ENCODE measurements around the gene PROSER3. TPM values are rescaled to one million over a fixed set of nuclear protein-coding genes. Genes with fewer than 3 reads are reported as not detected.

PROSER3 gene
- total and polyA plus RNA-seq, 2 experiments from 2014 or later, result 21.8 to 28.0 TPM

GRCh38 chr19:35748106-35749020 is 9.6 kb upstream of the PROSER3 start, which contains the start of gene LIN37 (continued):
- no peak for TF ChIP-seq EZH2phosphoT487 (IDR thresholded peaks at IDR 0.05; ENCODE audit: unreplicated experiment)
- TF ChIP-seq STAT1 (IDR thresholded peaks at IDR 0.05; ENCODE audit: unreplicated experiment), result no peak
- TF ChIP-seq CREB1 (CRISPR knock-in tag; IDR thresholded peaks at IDR 0.05; ENCODE audit: low read depth), result peak; percentile 86
- TF ChIP-seq, protein P1, sequence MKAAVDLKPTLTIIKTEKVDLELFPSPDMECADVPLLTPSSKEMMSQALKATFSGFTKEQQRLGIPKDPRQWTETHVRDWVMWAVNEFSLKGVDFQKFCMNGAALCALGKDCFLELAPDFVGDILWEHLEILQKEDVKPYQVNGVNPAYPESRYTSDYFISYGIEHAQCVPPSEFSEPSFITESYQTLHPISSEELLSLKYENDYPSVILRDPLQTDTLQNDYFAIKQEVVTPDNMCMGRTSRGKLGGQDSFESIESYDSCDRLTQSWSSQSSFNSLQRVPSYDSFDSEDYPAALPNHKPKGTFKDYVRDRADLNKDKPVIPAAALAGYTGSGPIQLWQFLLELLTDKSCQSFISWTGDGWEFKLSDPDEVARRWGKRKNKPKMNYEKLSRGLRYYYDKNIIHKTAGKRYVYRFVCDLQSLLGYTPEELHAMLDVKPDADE (IDR thresholded peaks at IDR 0.05), result peak; percentile 99
- TF ChIP-seq EZH2 (IDR thresholded peaks at IDR 0.05; ENCODE audit: low read depth, unreplicated experiment), result no peak
- TF ChIP-seq ZNF114 (CRISPR knock-in tag; IDR thresholded peaks at IDR 0.05), result no peak
- TF ChIP-seq, protein P2, sequence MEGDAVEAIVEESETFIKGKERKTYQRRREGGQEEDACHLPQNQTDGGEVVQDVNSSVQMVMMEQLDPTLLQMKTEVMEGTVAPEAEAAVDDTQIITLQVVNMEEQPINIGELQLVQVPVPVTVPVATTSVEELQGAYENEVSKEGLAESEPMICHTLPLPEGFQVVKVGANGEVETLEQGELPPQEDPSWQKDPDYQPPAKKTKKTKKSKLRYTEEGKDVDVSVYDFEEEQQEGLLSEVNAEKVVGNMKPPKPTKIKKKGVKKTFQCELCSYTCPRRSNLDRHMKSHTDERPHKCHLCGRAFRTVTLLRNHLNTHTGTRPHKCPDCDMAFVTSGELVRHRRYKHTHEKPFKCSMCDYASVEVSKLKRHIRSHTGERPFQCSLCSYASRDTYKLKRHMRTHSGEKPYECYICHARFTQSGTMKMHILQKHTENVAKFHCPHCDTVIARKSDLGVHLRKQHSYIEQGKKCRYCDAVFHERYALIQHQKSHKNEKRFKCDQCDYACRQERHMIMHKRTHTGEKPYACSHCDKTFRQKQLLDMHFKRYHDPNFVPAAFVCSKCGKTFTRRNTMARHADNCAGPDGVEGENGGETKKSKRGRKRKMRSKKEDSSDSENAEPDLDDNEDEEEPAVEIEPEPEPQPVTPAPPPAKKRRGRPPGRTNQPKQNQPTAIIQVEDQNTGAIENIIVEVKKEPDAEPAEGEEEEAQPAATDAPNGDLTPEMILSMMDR (conservative IDR thresholded peaks at IDR 0.05; ENCODE audit: low read depth in 2 of 2), result no peak
- no peak for TF ChIP-seq ZNF331 (CRISPR knock-in tag; IDR thresholded peaks at IDR 0.05; ENCODE audit: low read depth)
- no peak for TF ChIP-seq JUNB (IDR thresholded peaks at IDR 0.05; ENCODE audit: unreplicated experiment)
- TF ChIP-seq REST (IDR thresholded peaks at IDR 0.05; ENCODE audit: unreplicated experiment), result no peak

- peak overlapping the region; percentile 23; the same call in 1 of the 3 replicates for H3K4me3 Mint-ChIP-seq
- H3K36me3 ChIP-seq (ENCODE audit: insufficient read depth), result no peaks in the 10 kb centered on the region
- H3K27ac ChIP-seq (ENCODE audit: low read depth), result no peak overlapping the region
- H3K4me2 ChIP-seq, result no peak overlapping the region
- peaks cover 18% of the 10 kb centered on the region for H3K27me3 Mint-ChIP-seq (ENCODE audit: insufficient read depth, low read depth, poor library complexity)
- peaks cover 2% of the 10 kb centered on the region; the same call in 1 of the 3 replicates for H3K36me3 Mint-ChIP-seq (ENCODE audit: low read depth)
- peaks cover 14% of the 10 kb centered on the region for H3K79me2 ChIP-seq (replicated peaks; ENCODE audit: insufficient read depth)
- H4K20me1 ChIP-seq (replicated peaks; ENCODE audit: insufficient read depth), result no peaks in the 10 kb centered on the region
- no peak overlapping the region for H2AFZ ChIP-seq
- H3K27ac Mint-ChIP-seq, result no peak overlapping the region
- peaks cover 18% of the 10 kb centered on the region for H3K4me1 Mint-ChIP-seq
- no peak overlapping the region for H3K4me3 ChIP-seq
- peaks cover 6% of the 10 kb centered on the region for H3K27me3 ChIP-seq (ENCODE audit: insufficient read depth)
- no peaks in the 10 kb centered on the region for H3K9me2 ChIP-seq (ENCODE audit: insufficient read depth)
- H3F3A ChIP-seq (replicated peaks; ENCODE audit: low read depth), result no peaks in the 10 kb centered on the region
- H3K9me3 Mint-ChIP-seq, result no peaks in the 10 kb centered on the region; the same call in 1 of the 3 replicates
- no peak for ATAC-seq
- no peak for DNase-seq (ENCODE audit: low spot score)
- peaks cover 15% of the 10 kb centered on the region for H3K4me1 ChIP-seq (ENCODE audit: insufficient read depth)
- TF ChIP-seq, protein P1 (IDR thresholded peaks at IDR 0.05), result no peak
- TF ChIP-seq, protein P2 (conservative IDR thresholded peaks at IDR 0.05; ENCODE audit: low read depth in 2 of 2), result no peak
- TF ChIP-seq ZNF114 (CRISPR knock-in tag; IDR thresholded peaks at IDR 0.05), result no peak
- no peak for TF ChIP-seq STAT1 (IDR thresholded peaks at IDR 0.05; ENCODE audit: unreplicated experiment)
- no peak for TF ChIP-seq JUNB (IDR thresholded peaks at IDR 0.05; ENCODE audit: unreplicated experiment)
- TF ChIP-seq ZNF331 (CRISPR knock-in tag; IDR thresholded peaks at IDR 0.05; ENCODE audit: low read depth), result no peak
- no peak for TF ChIP-seq EZH2 (IDR thresholded peaks at IDR 0.05; ENCODE audit: low read depth, unreplicated experiment)
- TF ChIP-seq NANOG (IDR thresholded peaks at IDR 0.05; ENCODE audit: borderline replicate concordance), result no peak
These were observed 7.8 kb upstream of the PROSER3 start for GRCh38 chr19:35750167-35750566.

Data from GM23338 (cell line).